Loucy (cell line): ENCODE results near the gene PEA15.
A peak's percentile ranks its signal among the peaks of the same experiment; 100 is the strongest.

ENCODE experiments used
- H2AFZ ChIP-seq: fragments of 200-600 bp; sonication (generic); 2 replicates; pipeline ENCODE4 v1.6.0; 2016; ENCODE audit warnings: antibody characterized with exemption, mild to moderate bottlenecking, low read length, moderate library complexity
- H3F3A ChIP-seq: fragments of 200-600 bp; 2 replicates; pipeline ENCODE4 v1.6.0; 2016; ENCODE audit warnings: antibody characterized with exemption, low read depth, mild to moderate bottlenecking
- H3K27me3 ChIP-seq: fragments of 200-600 bp; sonication (generic); 2 replicates; pipeline ENCODE4 v1.6.1; 2014; ENCODE audit warnings: low read length, mild to moderate bottlenecking; ENCODE audit not compliant: insufficient read depth, poor library complexity, severe bottlenecking
- H3K36me3 ChIP-seq: fragments of 200-600 bp; sonication (generic); 2 replicates; pipeline ENCODE4 v1.6.1; 2016; ENCODE audit warnings: low read length; ENCODE audit not compliant: insufficient read depth
- H3K4me1 ChIP-seq: fragments of 200-600 bp; sonication (generic); 2 replicates; pipeline ENCODE4 v1.5.1; 2014; ENCODE audit warnings: low read length, mild to moderate bottlenecking; ENCODE audit not compliant: insufficient read depth, poor library complexity, severe bottlenecking
- H3K4me2 ChIP-seq: fragments of 200-600 bp; sonication (generic); 2 replicates; pipeline ENCODE4 v1.6.0; 2014; ENCODE audit warnings: antibody characterized with exemption, low read length, low read depth, mild to moderate bottlenecking; ENCODE audit not compliant: poor library complexity, severe bottlenecking
- H3K4me3 ChIP-seq: fragments of 200-600 bp; sonication (generic); 2 replicates; pipeline ENCODE4 v1.5.1; 2014; ENCODE audit warnings: low read length, mild to moderate bottlenecking, mixed read lengths; ENCODE audit not compliant: poor library complexity, severe bottlenecking
- H3K79me2 ChIP-seq: fragments of 200-600 bp; sonication (generic); 2 replicates; pipeline ENCODE4 v1.6.1; 2014; ENCODE audit warnings: low read length; ENCODE audit not compliant: insufficient read depth
- H3K9ac ChIP-seq: fragments of 200-600 bp; sonication (generic); 2 replicates; pipeline ENCODE4 v1.6.0; 2014; ENCODE audit warnings: mild to moderate bottlenecking, low read depth, low read length, moderate library complexity; ENCODE audit not compliant: poor library complexity, severe bottlenecking
- H3K9me2 ChIP-seq: fragments of 200-600 bp; sonication (generic); replicated peaks from 2 replicates; pipeline ENCODE4 v1.6.1; 2016; ENCODE audit warnings: low read depth, low read length, mixed read lengths
- H3K9me3 ChIP-seq: fragments of 200-600 bp; sonication (generic); 2 replicates; pipeline ENCODE4 v1.6.1; 2014; ENCODE audit warnings: mild to moderate bottlenecking, antibody characterized with exemption, low read length, low read depth; ENCODE audit not compliant: insufficient read depth
- H4K20me1 ChIP-seq: fragments of 200-600 bp; sonication (generic); 2 replicates; pipeline ENCODE4 v1.6.0; 2014; ENCODE audit warnings: antibody characterized with exemption, low read length, mild to moderate bottlenecking; ENCODE audit not compliant: insufficient read depth, poor library complexity, severe bottlenecking
- CTCF ChIP-seq: fragments of 200-600 bp; sonication (generic); conservative IDR thresholded peaks from 2 replicates; pipeline ENCODE4 v1.5.1; 2014; ENCODE audit warnings: mild to moderate bottlenecking, antibody characterized with exemption, low read length
- EZH2phosphoT487 ChIP-seq: fragments of 200-600 bp; IDR thresholded peaks from 2 replicates; pipeline ENCODE4 v1.6.1; 2018; ENCODE audit warnings: antibody characterized with exemption, mild to moderate bottlenecking, moderate library complexity, borderline replicate concordance

The PEA15 gene

GRCh38 chr1:160168016-160168415 is 37.2 kb upstream of the PEA15 start:
- H3K4me2 ChIP-seq, result no peak overlapping the region
- H3K79me2 ChIP-seq, result no peaks in the 10 kb centered on the region
- no peaks in the 10 kb centered on the region for H3K27me3 ChIP-seq
- H3K4me3 ChIP-seq, result no peak overlapping the region
- peaks cover 24% of the 10 kb centered on the region for H3K4me1 ChIP-seq
- 0 out of 2 replicates have a peak, but pooled peaks cover 6% of the 10 kb centered on the region for H3F3A ChIP-seq
- TF ChIP-seq CTCF (no peak), EZH2phosphoT487 (no peak)
- no peak overlapping the region for H2AFZ ChIP-seq
- H3K9me3 ChIP-seq, result no peaks in the 10 kb centered on the region
- H3K36me3 ChIP-seq, result no peaks in the 10 kb centered on the region
- H4K20me1 ChIP-seq, result no peaks in the 10 kb centered on the region
- no peak overlapping the region for H3K9ac ChIP-seq
- H3K9me2 ChIP-seq, result no peaks in the 10 kb centered on the region

GRCh38 chr1:160168609-160169369 is 36.4 kb upstream of the PEA15 start:
- H3F3A ChIP-seq, result 0 out of 2 replicates have a peak, but pooled peaks cover 6% of the 10 kb centered on the region
- H3K36me3 ChIP-seq, result no peaks in the 10 kb centered on the region
- no peaks in the 10 kb centered on the region for H3K27me3 ChIP-seq
- peak overlapping the region; percentile 60 for H3K4me3 ChIP-seq
- peak overlapping the region; percentile 70 for H3K4me2 ChIP-seq
- TF ChIP-seq CTCF (no peak), EZH2phosphoT487 (no peak)
- peak overlapping the region; percentile 84 for H2AFZ ChIP-seq
- H3K9ac ChIP-seq, result peak overlapping the region; percentile 33
- H3K9me3 ChIP-seq, result no peaks in the 10 kb centered on the region
- no peaks in the 10 kb centered on the region for H3K9me2 ChIP-seq
- peaks cover 24% of the 10 kb centered on the region for H3K4me1 ChIP-seq
- no peaks in the 10 kb centered on the region for H3K79me2 ChIP-seq
- no peaks in the 10 kb centered on the region for H4K20me1 ChIP-seq

- Histone ChIP-seq H3K27me3 (no peaks in the 10 kb centered on the region), H3K9ac (peak overlapping the region; percentile 33), H3K36me3 (no peaks in the 10 kb centered on the region), H3K79me2 (no peaks in the 10 kb centered on the region), H3F3A (0 out of 2 replicates have a peak, but pooled peaks cover 6% of the 10 kb centered on the region), H4K20me1 (no peaks in the 10 kb centered on the region), H2AFZ (peak overlapping the region; percentile 84), H3K4me3 (peak overlapping the region; percentile 60), H3K9me2 (no peaks in the 10 kb centered on the region), H3K9me3 (no peaks in the 10 kb centered on the region), H3K4me1 (peaks cover 24% of the 10 kb centered on the region), H3K4me2 (peak overlapping the region; percentile 70)
- TF ChIP-seq EZH2phosphoT487, result no peak
- TF ChIP-seq CTCF, result no peak
Observed at GRCh38 chr1:160169553-160170399, 35.4 kb upstream of the PEA15 start.
